IMR-90 (cell line): ENCODE results near the gene ANKRD44. TPM values are rescaled to one million over a fixed set of nuclear protein-coding genes. Genes with fewer than 3 reads are reported as not detected.

Experiments used
- ATAC-seq: fragments of 200-7000 bp; cut with Tn5 transposase; 2 replicates; pipeline ENCODE4 v1.9.1; 2020; ENCODE audit warnings: low read depth, mild to moderate bottlenecking, moderate library complexity
- BruUV-seq: library from RNA; stranded (reverse); fragments of 400-500 nt; replicated peaks from 2 replicates; lab custom pipeline; 2021; lab: Mats Ljungman, UMichigan
- CTCF ChIA-PET: fragments of 300-600 bp; formaldehyde crosslinking; extraction: SDS; loops from one replicate; lab custom pipeline; 2021; ENCODE audit warnings: antibody characterized with exemption; lab: Yijun Ruan, JAX
- POLR2A ChIA-PET: fragments of 300-600 bp; sonication (Branson Sonifier 250); formaldehyde crosslinking; loops from one replicate; lab custom pipeline; 2022; ENCODE audit warnings: antibody characterized with exemption; ENCODE audit not compliant: unreplicated experiment; lab: Charles Lee
- DNase-seq: peaks from one replicate; pipeline ENCODE4 v3.0.0; 2013
- H2AFZ ChIP-seq: replicated peaks from 2 replicates; pipeline ENCODE3; 2013; ENCODE audit warnings: low read length, mild to moderate bottlenecking; ENCODE audit not compliant: poor library complexity
- H2AK5ac ChIP-seq: 2 replicates; pipeline ENCODE4 v1.6.1; 2013; ENCODE audit warnings: low read depth, low read length, inconsistent platforms
- H2AK9ac ChIP-seq: replicated peaks from 2 replicates; pipeline ENCODE3; 2013; ENCODE audit warnings: mild to moderate bottlenecking, low read depth, low read length, moderate library complexity; ENCODE audit not compliant: poor library complexity
- H2BK120ac ChIP-seq: 2 replicates; pipeline ENCODE4 v1.6.1; 2013; ENCODE audit warnings: low read depth, low read length, inconsistent platforms
- H2BK15ac ChIP-seq: 3 replicates; pipeline ENCODE4 v1.6.1; 2013; ENCODE audit warnings: low read depth, low read length, inconsistent platforms
- H2BK20ac ChIP-seq: 2 replicates; pipeline ENCODE4 v1.6.1; 2013; ENCODE audit warnings: low read depth, mild to moderate bottlenecking, inconsistent platforms, low read length, moderate library complexity
- H2BK5ac ChIP-seq: 2 replicates; pipeline ENCODE4 v1.6.1; 2013; ENCODE audit warnings: mild to moderate bottlenecking, low read depth, low read length, inconsistent platforms; ENCODE audit not compliant: poor library complexity, severe bottlenecking
- H3K14ac ChIP-seq: replicated peaks from 2 replicates; pipeline ENCODE4 v1.6.1; 2013; ENCODE audit warnings: low read depth, low read length, inconsistent platforms
- H3K18ac ChIP-seq: 2 replicates; pipeline ENCODE4 v1.6.1; 2013; ENCODE audit warnings: low read depth, low read length, control low read depth
- H3K23ac ChIP-seq: 2 replicates; pipeline ENCODE4 v1.6.1; 2013; ENCODE audit warnings: low read depth, low read length, inconsistent platforms
- H3K27ac ChIP-seq: 2 replicates; pipeline ENCODE4 v1.5.1; 2013; ENCODE audit warnings: mild to moderate bottlenecking, control low read depth, low read length; ENCODE audit not compliant: insufficient read depth
- H3K27me3 ChIP-seq: 2 replicates; pipeline ENCODE4 v1.6.1; 2013; ENCODE audit warnings: low read length; ENCODE audit not compliant: control insufficient read depth, insufficient read depth
- H3K36me3 ChIP-seq: 2 replicates; pipeline ENCODE4 v1.6.1; 2013; ENCODE audit warnings: low read length, mixed read lengths; ENCODE audit not compliant: control insufficient read depth, insufficient read depth
- H3K4ac ChIP-seq: 2 replicates; pipeline ENCODE4 v1.6.1; 2013; ENCODE audit warnings: low read depth, low read length, inconsistent platforms
- H3K4me1 ChIP-seq: 2 replicates; pipeline ENCODE4 v1.6.1; 2013; ENCODE audit warnings: low read length, mixed read lengths; ENCODE audit not compliant: control insufficient read depth, insufficient read depth
- H3K4me2 ChIP-seq: 2 replicates; pipeline ENCODE4 v1.6.1; 2013; ENCODE audit warnings: low read depth, mild to moderate bottlenecking, control low read depth, low read length, moderate library complexity
- H3K4me3 ChIP-seq: 2 replicates; pipeline ENCODE4 v1.5.1; 2013; ENCODE audit warnings: low read depth, mild to moderate bottlenecking, control low read depth, low read length, moderate library complexity; ENCODE audit not compliant: insufficient read depth
- H3K56ac ChIP-seq: 2 replicates; pipeline ENCODE4 v1.6.1; 2013; ENCODE audit warnings: low read length, inconsistent platforms; ENCODE audit not compliant: insufficient read depth; ENCODE audit errors: extremely low read depth
- H3K79me1 ChIP-seq, 2 experiments: 2 replicates each; pipeline ENCODE4 v1.6.1; 2013; ENCODE audit warnings: low read length in 2 of 2, inconsistent platforms in 1 of 2, low read depth in 1 of 2
- H3K9ac ChIP-seq: 2 replicates; pipeline ENCODE4 v1.6.1; 2013; ENCODE audit warnings: low read depth, low read length, control low read depth
- H3K9me1 ChIP-seq: 2 replicates; pipeline ENCODE4 v1.6.1; 2013; ENCODE audit warnings: low read length, inconsistent platforms; ENCODE audit not compliant: insufficient read depth
- H3K9me3 ChIP-seq: 2 replicates; pipeline ENCODE4 v1.6.1; 2013; ENCODE audit warnings: low read length; ENCODE audit not compliant: control insufficient read depth, insufficient read depth
- H4K20me1 ChIP-seq: 2 replicates; pipeline ENCODE4 v1.6.1; 2013; ENCODE audit warnings: low read length, inconsistent platforms; ENCODE audit not compliant: insufficient read depth
- H4K5ac ChIP-seq: 2 replicates; pipeline ENCODE4 v1.6.1; 2013; ENCODE audit warnings: mild to moderate bottlenecking, low read depth, low read length, control low read depth
- H4K8ac ChIP-seq, 2 experiments: 2 replicates each; pipeline ENCODE4 v1.6.1; 2013; ENCODE audit warnings: low read depth in 2 of 2, low read length in 2 of 2, control low read depth in 1 of 2, inconsistent platforms in 1 of 2
- H4K91ac ChIP-seq: 2 replicates; pipeline ENCODE4 v1.6.1; 2013; ENCODE audit warnings: low read depth, low read length, inconsistent platforms; ENCODE audit not compliant: insufficient read depth
- CEBPB ChIP-seq: IDR thresholded peaks from 2 replicates; pipeline ENCODE4 v1.6.1; 2012; ENCODE audit warnings: low read depth, low read length, improper control_type of control experiment
- MXI1 ChIP-seq: IDR thresholded peaks from 2 replicates; pipeline ENCODE4 v1.6.1; 2012; ENCODE audit warnings: low read depth, mild to moderate bottlenecking, low read length, moderate library complexity, borderline replicate concordance
- POLR2A ChIP-seq: IDR thresholded peaks from 2 replicates; pipeline ENCODE4 v1.6.1; 2012; ENCODE audit warnings: mild to moderate bottlenecking, low read depth, low read length
- RFX5 ChIP-seq: IDR thresholded peaks from 2 replicates; pipeline ENCODE4 v1.8.0; 2012; ENCODE audit warnings: low read depth, mild to moderate bottlenecking, low read length, moderate library complexity
- WGBS, 2 experiments: methylation state at CpG; one replicate each; pipeline versions ENCODE4 v1.1.5 to v1.1.7; 2013; ENCODE audit warnings: missing lambda C conversion rate in 2 of 2; ENCODE audit not compliant: insufficient read length in 1 of 2; ENCODE audit errors: extremely low coverage in 2 of 2; 5-methylcytosine and 5-hydroxymethylcytosine counted together
- dilution Hi-C: fragments of 300-500 bp; cut with HindIII; formaldehyde crosslinking; loops from one replicate; pipeline ENCODE4 v1.14.3; 2018; ENCODE audit warnings: low sequenced_read_pairs; ENCODE audit not compliant: unreplicated experiment
- in situ Hi-C: fragments of 300-500 bp; cut with MboI; formaldehyde crosslinking; loops from 3 replicates; pipeline ENCODE4 v1.14.3; 2019; ENCODE audit warnings: low sequenced_read_pairs, inconsistent platforms, mixed read lengths
- intact Hi-C: fragments of 100-400 bp; cut with micrococcal nuclease; formaldehyde crosslinking; loops from 2 replicates; pipeline ENCODE4 v1.10.0; 2022
- polyA plus RNA-seq, 3 experiments: library from polyadenylated mRNA; depleted of rRNA; stranded (reverse); fragments of >200 nt; gene quantifications; 2 replicates each; pipeline ENCODE4 v1.2.3, GENCODE V29; 2012; ENCODE audit warnings: low replicate concordance in 1 of 3
- total RNA-seq: library from RNA; depleted of rRNA; stranded (reverse); fragments of >200 nt; gene quantifications from 2 replicates; pipeline ENCODE4 v1.2.3, GENCODE V29; 2012
- TF ChIP-seq, protein P1 (sequence below): fragments of 150-350 bp; IDR thresholded peaks from 2 replicates; pipeline ENCODE4 v1.6.1; 2017; ENCODE audit warnings: mild to moderate bottlenecking, antibody characterized with exemption, low read length, low read depth

ANKRD44 gene
- total and polyA plus RNA-seq, 2 of the 4 experiments (the other 2 are of a cell fraction): 5.2 to 15.6 TPM

DNA sequence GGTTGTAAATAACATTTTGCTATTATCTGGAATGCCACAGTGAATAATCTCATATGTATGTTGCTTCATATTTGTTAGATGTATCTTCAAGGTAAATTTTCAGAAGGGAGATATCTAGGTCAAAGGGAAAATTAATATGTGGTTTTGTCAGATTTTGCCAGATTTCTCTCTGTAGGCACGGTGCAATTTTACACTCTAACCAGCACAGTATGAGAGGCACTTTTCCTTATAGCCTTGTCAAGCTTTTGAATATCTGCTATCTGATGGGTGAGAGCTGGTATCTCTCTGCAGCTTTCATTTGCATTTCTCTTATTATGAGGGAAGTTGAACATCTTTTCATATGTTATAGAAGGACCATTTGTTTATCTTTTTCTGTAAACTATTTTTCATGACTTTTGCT lies 208.3 kb downstream of the ANKRD44 start:
- Histone ChIP-seq H3K4me3 (no peak overlapping the region), H2AK5ac (no peak overlapping the region), H2BK20ac (no peak overlapping the region), H2BK120ac (no peak overlapping the region), H3K36me3 (no peaks in the 10 kb centered on the region), H3K9ac (no peak overlapping the region), H4K91ac (no peak overlapping the region), H2BK5ac (no peak overlapping the region), H4K20me1 (no peaks in the 10 kb centered on the region), H4K8ac (no peak overlapping the region), H3K9me3 (no peaks in the 10 kb centered on the region), H3K27me3 (no peaks in the 10 kb centered on the region), H2AK9ac (no peak overlapping the region), H3K4ac (no peak overlapping the region), H2BK15ac (no peak overlapping the region), H3K56ac (no peak overlapping the region), H3K14ac (no peak overlapping the region), H4K5ac (no peak overlapping the region), H3K23ac (no peak overlapping the region), H3K27ac (no peak overlapping the region), H2AFZ (no peak overlapping the region), H3K4me2 (no peak overlapping the region), H3K18ac (no peak overlapping the region), H3K9me1 (0 out of 2 replicates have a peak, but pooled peaks cover 4% of the 10 kb centered on the region), H3K79me1 (no peaks in the 10 kb centered on the region), H3K4me1 (peaks cover 1% of the 10 kb centered on the region; the same call in 1 of the 2 replicates)
- BruUV-seq: no TSS peak
- no CpG with 5 or more reads among the region's 1 CpG for WGBS, 2 experiments
- CTCF ChIA-PET: no interaction called here
- intact Hi-C loops (loop anchor here (10.0 kb wide), 1 partner anchor 307 kb away; the partner anchor contains the start of gene GTF3C3), in situ Hi-C loops (no loop called here), dilution Hi-C loops (no loop called here)
- TF ChIP-seq CEBPB (no peak), POLR2A (no peak), MXI1 (no peak), RFX5 (no peak)
- TF ChIP-seq, protein P1, sequence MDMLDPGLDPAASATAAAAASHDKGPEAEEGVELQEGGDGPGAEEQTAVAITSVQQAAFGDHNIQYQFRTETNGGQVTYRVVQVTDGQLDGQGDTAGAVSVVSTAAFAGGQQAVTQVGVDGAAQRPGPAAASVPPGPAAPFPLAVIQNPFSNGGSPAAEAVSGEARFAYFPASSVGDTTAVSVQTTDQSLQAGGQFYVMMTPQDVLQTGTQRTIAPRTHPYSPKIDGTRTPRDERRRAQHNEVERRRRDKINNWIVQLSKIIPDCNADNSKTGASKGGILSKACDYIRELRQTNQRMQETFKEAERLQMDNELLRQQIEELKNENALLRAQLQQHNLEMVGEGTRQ: no peak
- POLR2A ChIA-PET: no interaction called here
- DNase-seq (no peak), ATAC-seq (no peak)
